H7 (cell line): ENCODE data around the gene TECR. TPM values are rescaled to one million over a fixed set of nuclear protein-coding genes. Genes with fewer than 3 reads are reported as not detected.
A peak's percentile ranks its signal among the peaks of the same experiment; 100 is the strongest.
"Not testable (repeated sequence)": the region's sequence is repeated elsewhere in the genome, so short reads cannot be mapped to it uniquely, and the experiment has no call there.

Experiments
- DNase-seq: peaks from one replicate; pipeline ENCODE4 v3.0.0; 2012
- H3K27me3 ChIP-seq: 2 replicates; pipeline ENCODE4 v1.6.0; 2011; ENCODE audit warnings: mild to moderate bottlenecking, low read length; ENCODE audit not compliant: control insufficient read depth, insufficient read depth
- H3K36me3 ChIP-seq: replicated peaks from 2 replicates; pipeline ENCODE4 v1.5.1; 2011; ENCODE audit warnings: low read length; ENCODE audit not compliant: control insufficient read depth, insufficient read depth
- H3K4me3 ChIP-seq: 2 replicates; pipeline ENCODE4 v1.5.1; 2011; ENCODE audit warnings: low read depth, mild to moderate bottlenecking, control low read depth, low read length, moderate library complexity; ENCODE audit not compliant: insufficient read depth
- total RNA-seq: library from RNA; depleted of rRNA; stranded (reverse); fragments of >200 nt; shearing (Covaris generic); gene quantifications from 2 replicates; pipeline ENCODE4 v1.2.3, GENCODE V29; 2014

TECR gene
- total RNA-seq, 1 experiment from 2014 or later = 99.4 TPM

DNA sequence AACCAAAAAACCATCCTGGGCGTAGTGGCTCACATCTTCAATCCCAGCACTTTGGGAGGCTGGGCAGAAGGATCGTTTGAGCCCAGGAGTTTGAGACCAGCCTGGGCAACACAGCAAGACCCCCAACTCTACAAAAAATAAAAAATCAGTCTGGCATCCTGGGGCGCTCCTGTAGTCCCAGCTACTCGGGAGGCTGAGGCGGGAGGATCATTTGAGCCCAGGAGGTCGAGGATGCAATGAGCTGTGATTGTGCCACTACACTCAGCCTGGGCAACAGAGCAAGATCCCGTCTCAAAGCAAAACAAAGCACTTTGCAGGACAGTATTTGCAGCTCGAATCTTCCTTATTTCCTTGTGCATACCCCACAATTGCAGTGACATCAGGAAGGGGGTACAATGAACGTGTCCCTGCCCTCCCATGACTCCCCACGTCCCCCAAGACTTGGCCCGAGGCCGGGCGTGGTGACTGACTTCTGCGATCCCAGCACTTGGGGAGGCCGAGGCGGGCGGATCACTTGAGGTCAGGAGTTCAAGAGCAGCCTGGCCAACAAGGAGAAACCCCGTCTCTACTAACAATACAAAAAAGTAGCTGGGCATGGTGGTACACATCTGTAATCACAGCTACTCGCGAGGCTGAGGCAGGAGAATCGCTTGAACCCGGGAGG is 41.6 kb downstream of the TECR start:
- peaks cover 1% of the 10 kb centered on the region for H3K36me3 ChIP-seq
- peak overlapping the region; percentile 73 for H3K4me3 ChIP-seq
- DNase-seq = no peak

DNA sequence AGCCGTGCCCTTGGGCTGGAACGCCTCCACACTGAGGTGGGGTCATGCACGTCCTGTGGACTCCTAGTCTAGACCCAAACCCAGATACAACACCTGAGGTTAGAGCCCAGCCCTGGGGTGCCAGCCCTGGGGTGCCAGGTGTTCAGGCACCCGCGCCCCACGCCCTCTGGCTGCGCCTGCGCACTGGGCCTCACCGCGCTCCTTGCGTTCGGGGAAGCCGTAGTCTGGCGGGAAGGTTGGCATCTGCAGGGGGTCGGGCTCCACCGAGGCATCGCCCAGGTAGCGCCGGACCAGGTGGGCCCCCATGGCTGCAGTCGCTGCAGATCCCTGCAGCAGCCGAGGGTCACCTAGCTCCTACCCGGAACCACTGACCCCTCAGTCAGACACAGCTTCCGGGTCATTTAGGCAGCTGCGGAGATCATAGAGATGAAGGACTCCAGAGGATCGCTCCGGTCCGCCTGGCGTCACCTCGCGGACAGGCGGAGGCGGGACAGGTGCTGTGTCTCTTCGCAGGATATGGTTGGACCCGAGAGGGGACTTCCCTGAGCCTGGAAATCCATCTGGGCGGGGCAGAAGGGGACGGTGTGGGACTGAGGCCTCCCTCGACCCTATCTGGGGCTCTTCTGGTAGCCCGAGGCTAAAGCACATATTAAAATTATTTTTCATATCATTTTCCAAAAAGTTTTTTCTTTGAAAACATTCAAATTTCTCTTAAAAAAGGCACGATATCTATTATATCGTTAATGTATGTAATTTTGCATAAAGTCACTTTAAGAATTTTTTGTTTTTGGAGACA is 42.5 kb downstream of the TECR start, which contains the start of gene NDUFB7:
Gene NDUFB7, minus strand, starts transcription at position 372 of the 796 bp plus-strand sequence. Its CDS starts 66 bp downstream, at position 306.
- H3K36me3 ChIP-seq = no peaks in the 10 kb centered on the region; the same call in 1 of the 2 replicates
- peak; percentile 93 for DNase-seq
- H3K27me3 ChIP-seq = no peaks in the 10 kb centered on the region
- peak within 1 kb of the TSS; percentile 73 for H3K4me3 ChIP-seq

More for the DNA sequence above, 41.6 kb downstream of the TECR start:
- no peaks in the 10 kb centered on the region for H3K27me3 ChIP-seq

DNA sequence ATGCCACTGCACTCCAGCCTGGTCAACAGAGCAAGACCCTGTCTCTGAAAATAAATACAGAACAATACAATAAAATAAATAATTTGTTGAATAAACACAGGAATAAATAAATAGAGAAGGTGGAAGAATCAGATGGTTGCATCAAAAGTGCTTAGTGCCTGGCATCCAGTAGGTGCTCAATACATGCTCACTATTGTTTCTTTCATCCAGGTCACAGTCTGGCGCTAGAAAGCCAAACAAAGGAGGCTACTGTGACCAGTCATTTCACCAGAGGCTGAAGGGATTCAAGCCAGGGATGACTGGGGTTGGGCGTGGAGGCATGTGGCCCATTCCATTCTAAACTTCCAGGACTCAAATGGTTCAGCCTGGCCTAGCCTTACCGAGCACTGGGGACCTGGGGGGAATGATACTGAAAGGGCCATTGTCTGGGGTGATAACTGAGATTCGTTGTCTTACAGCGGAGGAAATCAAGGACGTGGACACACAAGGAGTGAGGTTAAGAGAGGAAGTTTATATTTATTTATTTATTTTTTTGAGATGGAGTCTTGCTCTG is 46.1 kb downstream of the TECR start:
- DNase-seq = no peak
- Histone ChIP-seq H3K36me3 (no peaks in the 10 kb centered on the region; the same call in 1 of the 2 replicates), H3K27me3 (no peaks in the 10 kb centered on the region), H3K4me3 (no peak overlapping the region)

DNA sequence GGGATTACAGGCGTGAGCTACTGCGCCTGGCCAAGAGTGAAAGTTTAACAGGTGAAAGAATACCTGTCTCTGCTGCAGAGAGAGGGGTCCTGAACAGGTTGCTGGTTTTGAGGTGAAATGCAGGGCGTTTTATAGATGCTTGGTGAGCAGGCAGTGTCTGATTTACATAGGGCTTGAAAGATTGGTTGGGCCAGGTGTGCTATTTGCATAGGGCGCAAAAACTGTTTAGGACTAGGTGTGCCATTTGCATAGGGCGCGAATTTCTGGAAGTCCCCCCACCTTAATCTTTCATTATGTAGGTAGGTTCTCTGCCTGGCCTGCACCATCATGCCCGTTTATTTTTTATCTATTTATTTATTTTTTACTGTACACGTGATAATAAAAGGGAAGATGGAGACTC is 47.0 kb downstream of the TECR start:
- no peak for DNase-seq
- Histone ChIP-seq H3K27me3 (no peaks in the 10 kb centered on the region), H3K36me3 (no peaks in the 10 kb centered on the region), H3K4me3 (no peak overlapping the region)

DNA sequence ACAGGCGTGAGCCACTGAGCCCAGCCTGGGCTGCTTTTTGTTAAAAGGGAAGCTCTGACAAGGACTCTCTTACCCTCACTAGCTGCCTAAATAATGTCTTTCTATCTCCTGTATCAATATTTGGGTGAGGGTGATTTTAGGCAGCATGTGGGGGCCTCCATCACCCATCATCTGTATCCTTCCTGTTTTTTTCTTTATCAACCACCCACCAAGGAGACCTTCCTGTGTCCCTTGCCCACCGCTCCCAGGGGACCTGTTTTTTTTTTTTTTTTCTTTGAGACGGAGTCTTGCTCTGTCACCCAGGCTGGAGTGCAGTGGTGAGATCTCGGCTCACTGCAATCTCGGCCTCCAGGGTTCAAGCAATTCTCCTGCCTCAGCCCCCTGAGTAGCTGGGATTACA is 47.9 kb downstream of the TECR start:
- no peak for DNase-seq
- Histone ChIP-seq H3K36me3 (no peaks in the 10 kb centered on the region), H3K4me3 (no peak overlapping the region), H3K27me3 (no peaks in the 10 kb centered on the region)

DNA sequence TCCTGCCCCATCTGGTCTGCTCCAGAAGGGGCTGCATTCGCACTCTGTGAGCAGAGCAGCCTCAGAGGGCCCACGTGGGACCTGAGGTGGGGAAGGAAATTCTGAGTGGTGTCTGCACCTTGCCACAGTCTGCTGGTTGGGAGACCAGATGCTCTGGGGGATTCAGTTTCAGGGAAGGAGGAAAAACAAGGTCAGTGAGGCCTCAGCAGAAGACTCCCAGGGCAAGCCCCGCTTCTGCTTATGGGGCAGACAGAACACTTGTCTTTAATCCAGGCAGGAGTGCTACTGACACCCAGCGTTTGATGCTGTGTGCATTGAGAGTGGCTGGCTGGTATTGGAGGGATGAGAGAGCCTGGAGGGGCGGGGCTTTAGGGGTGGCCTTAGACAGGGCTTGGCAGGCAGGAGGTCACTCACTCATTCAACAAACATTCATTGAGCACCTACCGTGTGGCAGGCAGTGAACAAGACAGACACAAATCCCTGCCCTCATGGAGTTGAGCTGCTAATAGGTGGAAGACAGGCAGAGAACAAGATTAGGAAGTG is 48.6 kb downstream of the TECR start:
- H3K27me3 ChIP-seq = no peaks in the 10 kb centered on the region
- DNase-seq = peak; percentile 62
- H3K36me3 ChIP-seq = no peaks in the 10 kb centered on the region
- H3K4me3 ChIP-seq = no peak overlapping the region

DNA sequence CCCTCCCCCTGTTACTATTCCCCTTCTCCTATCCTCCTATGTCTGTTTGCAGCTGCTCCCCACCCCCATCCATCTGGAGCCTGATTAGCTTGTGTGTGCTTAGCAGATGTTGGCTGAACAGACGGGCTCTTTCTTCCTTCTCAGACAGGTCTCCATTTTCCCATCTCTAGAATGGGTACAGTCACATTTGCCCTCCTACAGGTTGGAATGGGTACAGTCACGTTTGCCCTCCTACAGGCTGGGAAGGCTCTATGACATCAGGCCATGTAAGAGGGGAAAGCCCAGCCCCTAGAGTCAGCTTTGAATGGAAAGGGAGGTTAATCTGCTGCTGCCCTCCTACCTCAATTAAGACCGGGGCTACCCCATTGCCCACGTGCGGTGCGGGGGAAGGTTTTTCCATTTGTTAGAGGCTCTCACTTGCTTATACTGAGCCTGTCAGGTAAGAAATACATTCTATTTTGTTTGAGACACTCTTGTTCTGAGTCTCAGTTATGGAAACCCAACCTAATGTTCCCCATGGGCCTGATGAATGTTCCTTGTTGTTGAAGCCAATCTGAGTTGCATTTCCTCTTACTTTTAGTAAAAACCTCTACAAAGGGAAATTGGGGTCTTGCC is 51.3 kb downstream of the TECR start:
- no peak overlapping the region for H3K4me3 ChIP-seq
- H3K27me3 ChIP-seq = no peaks in the 10 kb centered on the region
- DNase-seq = peak; percentile 34
- H3K36me3 ChIP-seq = no peaks in the 10 kb centered on the region

DNA sequence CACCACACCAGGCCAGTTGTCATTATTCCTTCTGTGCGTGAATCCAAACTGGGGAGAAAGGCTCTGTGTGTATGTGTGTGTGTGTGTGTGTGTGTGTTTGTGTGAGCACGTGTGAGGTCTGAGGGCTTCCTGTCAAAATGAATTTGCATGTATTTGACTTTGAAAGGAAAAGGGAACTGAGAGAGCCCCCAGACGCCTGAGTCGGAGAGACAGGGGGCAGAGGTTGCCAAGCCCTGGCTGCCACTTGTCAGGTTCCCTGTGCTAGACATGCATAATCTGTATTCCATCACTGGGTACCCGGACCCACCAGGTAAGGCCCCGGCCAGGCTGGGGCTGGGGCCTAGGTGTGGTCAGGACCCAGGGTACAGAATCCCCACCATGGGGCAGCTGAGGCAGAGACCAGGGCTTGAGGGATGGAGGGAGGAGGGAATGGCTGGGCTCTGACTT is 53.5 kb downstream of the TECR start, which contains the start of gene CLEC17A:
Gene CLEC17A, plus strand, starts transcription at position 191 of the 447 bp plus-strand sequence. Its CDS starts 77 bp downstream, at position 268.
- Histone ChIP-seq H3K27me3 (no peaks in the 10 kb centered on the region), H3K4me3 (no peak within 1 kb of the TSS), H3K36me3 (no peaks in the 10 kb centered on the region)
- peak; percentile 37 for DNase-seq

DNA sequence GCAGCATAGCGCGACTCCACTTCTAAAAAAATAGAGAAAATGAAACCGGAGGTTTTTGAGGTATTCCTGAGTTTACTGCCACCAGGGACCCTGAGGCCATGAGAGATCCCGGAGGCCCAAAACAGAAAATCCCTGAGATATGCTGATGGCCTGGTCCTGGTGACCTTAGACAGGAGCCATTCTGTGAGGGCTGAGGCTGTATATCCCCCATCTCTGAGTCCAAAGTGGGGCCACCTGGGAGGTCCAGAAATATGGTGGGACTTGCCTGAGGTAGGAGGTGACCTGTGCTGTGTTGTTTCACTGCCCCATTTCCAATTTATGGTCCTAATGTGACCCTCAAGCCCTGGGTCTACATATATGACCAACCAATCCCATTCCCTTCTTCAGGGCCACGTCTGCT is 55.0 kb downstream of the TECR start:
- not testable (repeated sequence) for DNase-seq, H3K4me3 ChIP-seq, H3K36me3 ChIP-seq, H3K27me3 ChIP-seq

DNA sequence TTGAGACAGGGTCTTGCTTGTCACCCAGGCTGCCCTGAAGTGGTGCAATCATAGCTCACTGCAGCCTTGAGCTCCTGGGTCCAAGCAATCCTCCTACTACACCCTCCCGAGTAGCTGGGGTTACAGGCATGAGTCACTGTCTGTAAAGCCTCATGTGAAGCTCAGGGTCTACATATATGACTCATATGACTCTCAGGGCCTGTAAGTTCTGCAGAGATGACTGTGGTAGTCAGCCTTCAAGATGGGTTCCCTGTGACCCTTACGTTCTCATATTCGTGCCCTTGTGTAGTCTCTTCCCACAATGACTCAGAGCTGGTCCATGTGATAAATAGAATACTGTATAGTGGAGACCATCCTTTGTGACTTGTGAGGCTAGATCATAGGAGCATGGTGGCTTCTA is 55.8 kb downstream of the TECR start:
- H3K36me3 ChIP-seq, DNase-seq, H3K4me3 ChIP-seq, H3K27me3 ChIP-seq: not testable (repeated sequence)

DNA sequence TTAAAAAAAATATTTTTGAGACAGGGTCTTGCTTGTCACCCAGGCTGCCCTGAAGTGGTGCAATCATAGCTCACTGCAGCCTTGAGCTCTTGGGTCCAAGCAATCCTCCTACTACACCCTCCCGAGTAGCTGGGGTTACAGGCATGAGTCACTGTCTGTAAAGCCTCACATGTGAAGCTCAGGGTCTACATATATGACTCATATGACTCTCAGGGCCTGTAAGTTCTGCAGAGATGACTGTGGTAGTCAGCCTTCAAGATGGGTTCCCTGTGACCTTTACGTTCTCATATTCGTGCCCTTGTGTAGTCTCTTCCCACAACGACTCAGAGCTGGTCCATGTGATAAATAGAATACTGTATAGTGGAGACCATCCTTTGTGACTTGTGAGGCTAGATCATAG is 60.0 kb downstream of the TECR start:
- DNase-seq, H3K27me3 ChIP-seq, H3K4me3 ChIP-seq, H3K36me3 ChIP-seq: not testable (repeated sequence)

DNA sequence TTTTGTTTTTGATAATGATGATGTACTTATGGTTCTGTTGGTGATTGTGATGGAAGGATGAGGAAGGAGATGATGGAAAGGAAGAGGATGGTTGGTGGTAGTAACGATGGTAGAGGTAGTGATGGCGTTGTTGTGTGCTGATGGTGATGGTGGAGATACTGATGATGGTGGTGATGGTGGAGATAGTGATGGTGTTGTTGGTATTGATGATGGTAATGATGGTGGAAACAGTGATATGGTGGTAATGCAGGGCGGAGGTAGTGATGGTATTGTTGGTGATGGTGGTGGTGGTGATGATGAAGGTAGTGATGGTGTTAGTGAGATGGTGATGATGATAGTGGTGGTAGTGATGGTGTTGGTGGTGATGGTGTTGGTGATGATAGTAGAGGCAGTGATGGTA is 66.2 kb downstream of the TECR start:
- no peak for DNase-seq

DNA sequence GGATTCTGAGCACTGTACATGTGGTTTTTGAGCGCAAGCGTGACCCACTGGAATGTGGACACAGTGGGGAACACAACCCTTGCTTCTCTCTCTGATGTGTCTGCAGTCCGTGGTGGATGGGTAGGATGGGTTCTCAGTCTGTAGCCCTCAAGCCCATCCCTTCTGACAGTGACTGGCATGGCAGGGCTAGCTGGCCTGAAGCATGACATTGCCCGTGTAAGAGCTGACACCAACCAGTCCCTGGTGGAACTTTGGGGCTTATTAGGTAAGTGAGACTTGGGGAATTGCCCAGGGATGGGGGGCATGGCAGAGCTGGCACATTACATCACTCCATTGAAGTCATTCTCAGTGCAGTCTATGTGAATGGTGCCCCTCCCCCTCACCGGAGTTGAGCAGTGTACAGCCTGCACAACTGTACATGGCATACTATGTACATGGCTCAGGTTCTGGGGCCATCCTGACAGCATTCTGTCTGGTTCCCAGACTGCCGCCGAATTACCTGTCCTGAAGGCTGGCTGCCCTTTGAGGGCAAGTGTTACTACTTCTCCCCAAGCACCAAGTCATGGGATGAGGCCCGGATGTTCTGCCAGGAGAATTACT is 70.3 kb downstream of the TECR start:
- no peaks in the 10 kb centered on the region for H3K27me3 ChIP-seq
- no peaks in the 10 kb centered on the region for H3K36me3 ChIP-seq
- DNase-seq = no peak
- H3K4me3 ChIP-seq = no peak overlapping the region

More for the DNA sequence above, 66.2 kb downstream of the TECR start:
- no peak overlapping the region for H3K4me3 ChIP-seq
- H3K27me3 ChIP-seq = no peaks in the 10 kb centered on the region
- no peaks in the 10 kb centered on the region for H3K36me3 ChIP-seq

DNA sequence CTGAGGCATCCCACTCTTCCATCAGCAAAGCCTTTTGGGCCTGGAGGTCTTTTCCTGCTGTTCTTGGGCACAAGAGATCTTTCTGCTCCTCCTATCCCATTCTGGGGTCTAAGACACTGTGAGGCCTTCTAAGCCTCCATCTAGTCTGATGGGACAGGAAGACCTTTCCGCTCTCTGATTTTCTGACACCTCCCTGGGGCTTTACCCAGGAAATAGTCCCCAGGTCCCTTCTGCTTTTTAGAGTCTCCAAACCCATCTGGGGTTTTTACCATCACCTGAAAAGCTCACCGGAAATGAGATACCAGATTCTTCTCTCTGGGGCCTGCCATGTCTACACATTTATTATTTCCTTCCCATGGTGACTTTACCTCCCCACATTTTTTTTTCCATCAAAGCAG is 74.6 kb downstream of the TECR start:
- H3K27me3 ChIP-seq = no peaks in the 10 kb centered on the region
- no peaks in the 10 kb centered on the region for H3K36me3 ChIP-seq
- no peak overlapping the region for H3K4me3 ChIP-seq
- DNase-seq = no peak
